Epithelial cell of esophagus (primary cell): Measurements from ENCODE around the gene AMBP.

ENCODE experiments used
- DNase-seq: peaks from one replicate; pipeline ENCODE4 v3.0.0; 2010; ENCODE audit warnings: low read depth
- H3K4me3 ChIP-seq: 2 replicates; pipeline ENCODE4 v1.5.1; 2011; ENCODE audit warnings: mild to moderate bottlenecking, low read length, control low read depth
- CTCF ChIP-seq: IDR thresholded peaks from 2 replicates; pipeline ENCODE4 v1.5.1; 2011; ENCODE audit warnings: low read depth, mild to moderate bottlenecking, low read length, control low read depth, inconsistent platforms; ENCODE audit not compliant: insufficient read depth; ENCODE audit errors: missing control alignments

AMBP gene

GRCh38 chr9:114012126-114012525 is 66.0 kb downstream of the AMBP start:
- TF ChIP-seq CTCF = no peak
- H3K4me3 ChIP-seq = no peak overlapping the region
- DNase-seq = no peak

GRCh38 chr9:114011313-114011712 is 66.8 kb downstream of the AMBP start:
- DNase-seq = no peak
- TF ChIP-seq CTCF = no peak
- H3K4me3 ChIP-seq = no peak overlapping the region
